GM23338 (cell line): Measurements from ENCODE around the gene MLEC. TPM values are rescaled to one million over a fixed set of nuclear protein-coding genes. Genes with fewer than 3 reads are reported as not detected.

Experiments used
- ATAC-seq: fragments of 200-7000 bp; cut with Tn5 transposase; 3 replicates; pipeline ENCODE4 v1.9.1; 2020
- DNase-seq: peaks from one replicate; pipeline ENCODE4 v3.0.0-alpha.2; 2015; ENCODE audit warnings: low spot score
- H2AFZ ChIP-seq: fragments of 200-600 bp; sonication (generic); 2 replicates; pipeline ENCODE4 v1.8.0; 2016; ENCODE audit warnings: antibody characterized with exemption, mild to moderate bottlenecking, moderate library complexity
- H3F3A ChIP-seq: fragments of 200-600 bp; sonication (generic); replicated peaks from 2 replicates; pipeline ENCODE4 v1.8.0; 2017; ENCODE audit warnings: antibody characterized with exemption, mixed run types, low read depth
- H3K27ac ChIP-seq: fragments of 200-600 bp; sonication (generic); 2 replicates; pipeline ENCODE4 v1.6.1; 2016; ENCODE audit warnings: low read depth
- H3K27me3 ChIP-seq: fragments of 200-600 bp; sonication (generic); 2 replicates; pipeline ENCODE4 v1.8.0; 2016; ENCODE audit warnings: mild to moderate bottlenecking, mixed run types, moderate library complexity; ENCODE audit not compliant: insufficient read depth
- H3K36me3 ChIP-seq: fragments of 200-600 bp; sonication (generic); 2 replicates; pipeline ENCODE4 v1.8.0; 2016; ENCODE audit warnings: mild to moderate bottlenecking; ENCODE audit not compliant: insufficient read depth
- H3K4me1 ChIP-seq: fragments of 200-600 bp; sonication (generic); 2 replicates; pipeline ENCODE4 v1.8.0; 2016; ENCODE audit warnings: mild to moderate bottlenecking, moderate library complexity; ENCODE audit not compliant: insufficient read depth
- H3K4me2 ChIP-seq: fragments of 200-600 bp; sonication (generic); 2 replicates; pipeline ENCODE4 v1.7.1; 2017; ENCODE audit warnings: mixed run types
- H3K4me3 ChIP-seq: fragments of 200-600 bp; sonication (generic); 2 replicates; pipeline ENCODE4 v1.6.1; 2016; ENCODE audit warnings: mixed run types
- H3K79me2 ChIP-seq: fragments of 200-600 bp; sonication (generic); replicated peaks from 2 replicates; pipeline ENCODE4 v1.8.0; 2017; ENCODE audit warnings: mild to moderate bottlenecking; ENCODE audit not compliant: insufficient read depth
- H3K9me2 ChIP-seq: fragments of 200-600 bp; sonication (generic); 2 replicates; pipeline ENCODE4 v1.8.0; 2017; ENCODE audit not compliant: insufficient read depth
- H4K20me1 ChIP-seq: fragments of 200-600 bp; sonication (generic); replicated peaks from 2 replicates; pipeline ENCODE4 v1.8.0; 2017; ENCODE audit warnings: mild to moderate bottlenecking; ENCODE audit not compliant: insufficient read depth
- H3K27ac Mint-ChIP-seq: 2 replicates; pipeline ENCODE4 v1.8.0; 2020; ENCODE audit warnings: inconsistent platforms, mild to moderate bottlenecking, moderate library complexity, mixed read lengths
- H3K27me3 Mint-ChIP-seq: 3 replicates; pipeline ENCODE4 v1.8.0; 2022; ENCODE audit warnings: low read depth, mild to moderate bottlenecking, moderate library complexity, mixed read lengths, inconsistent platforms; ENCODE audit not compliant: insufficient read depth, poor library complexity
- H3K36me3 Mint-ChIP-seq: 3 replicates; pipeline ENCODE4 v1.8.0; 2021; ENCODE audit warnings: low read depth, mild to moderate bottlenecking, inconsistent platforms, moderate library complexity, mixed read lengths
- H3K4me1 Mint-ChIP-seq: 3 replicates; pipeline ENCODE4 v1.8.0; 2020; ENCODE audit warnings: mild to moderate bottlenecking, inconsistent platforms, mixed read lengths
- H3K4me3 Mint-ChIP-seq: 3 replicates; pipeline ENCODE4 v1.8.0; 2021; ENCODE audit warnings: moderate library complexity, mild to moderate bottlenecking, inconsistent platforms, mixed read lengths
- H3K9me3 Mint-ChIP-seq: 3 replicates; pipeline ENCODE4 v1.8.0; 2020; ENCODE audit warnings: moderate library complexity, mild to moderate bottlenecking, inconsistent platforms, mixed read lengths
- CREB1 ChIP-seq: fragments of 250-450 bp; sonication (Bioruptor Pico); IDR thresholded peaks from 2 replicates; pipeline ENCODE4 v1.5.0; 2020; ENCODE audit warnings: low read depth, mild to moderate bottlenecking, moderate library complexity
- EZH2phosphoT487 ChIP-seq: fragments of 200-600 bp; sonication (generic); IDR thresholded peaks from one replicate; pipeline ENCODE4 v1.8.1; 2018; ENCODE audit warnings: antibody characterized with exemption; ENCODE audit not compliant: unreplicated experiment
- NANOG ChIP-seq: IDR thresholded peaks from 2 replicates; pipeline ENCODE4 v1.6.1; 2016; ENCODE audit warnings: antibody characterized with exemption, borderline replicate concordance
- POLR2AphosphoS5 ChIP-seq: IDR thresholded peaks from 2 replicates; pipeline ENCODE4 v1.6.1; 2016; ENCODE audit warnings: antibody characterized with exemption, low read depth
- ZNF114 ChIP-seq: fragments of 250-450 bp; sonication (Bioruptor Pico); IDR thresholded peaks from 2 replicates; pipeline ENCODE4 v1.5.0; 2020; ENCODE audit warnings: mild to moderate bottlenecking, moderate library complexity
- polyA plus RNA-seq: library from polyadenylated mRNA; unstranded; fragments of >200 nt; fragmentation: Nextera tagmentation; extraction: Ambion mirVana; gene quantifications from 2 replicates; pipeline ENCODE4 v1.2.1, GENCODE V29; 2016
- total RNA-seq: library from RNA; depleted of rRNA; stranded (reverse); fragments of >200 nt; shearing (Covaris generic); gene quantifications from 2 replicates; pipeline ENCODE4 v1.2.3, GENCODE V29; 2014
- TF ChIP-seq, protein P1 (sequence below): fragments of 250-450 bp; sonication (Bioruptor Pico); IDR thresholded peaks from 2 replicates; pipeline ENCODE4 v1.5.0; 2020; ENCODE audit warnings: mild to moderate bottlenecking, moderate library complexity

Gene MLEC
- total and polyA plus RNA-seq, 2 experiments from 2014 or later, result 225 to 264 TPM

DNA sequence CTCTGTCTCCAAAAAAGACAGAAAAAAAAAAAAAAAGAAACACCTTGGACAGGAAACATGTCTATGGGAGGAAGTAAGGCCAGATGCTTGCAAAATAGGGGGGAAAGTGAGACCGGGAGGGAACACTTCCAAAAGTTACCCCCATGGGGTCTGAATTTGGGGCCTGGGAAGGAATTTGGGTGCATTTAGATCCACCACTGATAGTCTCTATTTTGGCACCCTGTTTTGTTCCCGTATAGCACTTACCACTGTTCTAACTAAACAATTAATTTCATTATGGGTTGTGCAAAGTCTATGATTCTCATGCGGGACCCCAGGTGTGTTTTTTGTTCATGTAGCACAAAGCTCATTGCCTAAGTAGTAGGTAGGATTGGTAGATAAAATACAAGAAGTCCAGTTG is 1.4 kb upstream of the MLEC start:
- Histone ChIP-seq H3K27ac (no peak overlapping the region), H3K4me3 (peak overlapping the region; percentile 99), H3F3A (peaks cover 3% of the 10 kb centered on the region; the same call in 1 of the 2 replicates), H3K79me2 (peaks cover 33% of the 10 kb centered on the region), H3K36me3 (no peaks in the 10 kb centered on the region), H3K4me1 (peaks cover 24% of the 10 kb centered on the region), H3K4me2 (peak overlapping the region; percentile 95), H3K9me2 (no peaks in the 10 kb centered on the region), H3K27me3 (no peaks in the 10 kb centered on the region), H4K20me1 (peaks cover 22% of the 10 kb centered on the region; the same call in 1 of the 2 replicates), H2AFZ (peak overlapping the region; percentile 63)
- ATAC-seq, result no peak
- H3K27ac Mint-ChIP-seq, result no peak overlapping the region
- no peaks in the 10 kb centered on the region for H3K9me3 Mint-ChIP-seq
- H3K27me3 Mint-ChIP-seq, result peaks cover 2% of the 10 kb centered on the region
- DNase-seq, result no peak
- H3K4me3 Mint-ChIP-seq, result peak overlapping the region; percentile 84
- no peak for TF ChIP-seq EZH2phosphoT487
- no peak for TF ChIP-seq NANOG
- TF ChIP-seq, protein P1, sequence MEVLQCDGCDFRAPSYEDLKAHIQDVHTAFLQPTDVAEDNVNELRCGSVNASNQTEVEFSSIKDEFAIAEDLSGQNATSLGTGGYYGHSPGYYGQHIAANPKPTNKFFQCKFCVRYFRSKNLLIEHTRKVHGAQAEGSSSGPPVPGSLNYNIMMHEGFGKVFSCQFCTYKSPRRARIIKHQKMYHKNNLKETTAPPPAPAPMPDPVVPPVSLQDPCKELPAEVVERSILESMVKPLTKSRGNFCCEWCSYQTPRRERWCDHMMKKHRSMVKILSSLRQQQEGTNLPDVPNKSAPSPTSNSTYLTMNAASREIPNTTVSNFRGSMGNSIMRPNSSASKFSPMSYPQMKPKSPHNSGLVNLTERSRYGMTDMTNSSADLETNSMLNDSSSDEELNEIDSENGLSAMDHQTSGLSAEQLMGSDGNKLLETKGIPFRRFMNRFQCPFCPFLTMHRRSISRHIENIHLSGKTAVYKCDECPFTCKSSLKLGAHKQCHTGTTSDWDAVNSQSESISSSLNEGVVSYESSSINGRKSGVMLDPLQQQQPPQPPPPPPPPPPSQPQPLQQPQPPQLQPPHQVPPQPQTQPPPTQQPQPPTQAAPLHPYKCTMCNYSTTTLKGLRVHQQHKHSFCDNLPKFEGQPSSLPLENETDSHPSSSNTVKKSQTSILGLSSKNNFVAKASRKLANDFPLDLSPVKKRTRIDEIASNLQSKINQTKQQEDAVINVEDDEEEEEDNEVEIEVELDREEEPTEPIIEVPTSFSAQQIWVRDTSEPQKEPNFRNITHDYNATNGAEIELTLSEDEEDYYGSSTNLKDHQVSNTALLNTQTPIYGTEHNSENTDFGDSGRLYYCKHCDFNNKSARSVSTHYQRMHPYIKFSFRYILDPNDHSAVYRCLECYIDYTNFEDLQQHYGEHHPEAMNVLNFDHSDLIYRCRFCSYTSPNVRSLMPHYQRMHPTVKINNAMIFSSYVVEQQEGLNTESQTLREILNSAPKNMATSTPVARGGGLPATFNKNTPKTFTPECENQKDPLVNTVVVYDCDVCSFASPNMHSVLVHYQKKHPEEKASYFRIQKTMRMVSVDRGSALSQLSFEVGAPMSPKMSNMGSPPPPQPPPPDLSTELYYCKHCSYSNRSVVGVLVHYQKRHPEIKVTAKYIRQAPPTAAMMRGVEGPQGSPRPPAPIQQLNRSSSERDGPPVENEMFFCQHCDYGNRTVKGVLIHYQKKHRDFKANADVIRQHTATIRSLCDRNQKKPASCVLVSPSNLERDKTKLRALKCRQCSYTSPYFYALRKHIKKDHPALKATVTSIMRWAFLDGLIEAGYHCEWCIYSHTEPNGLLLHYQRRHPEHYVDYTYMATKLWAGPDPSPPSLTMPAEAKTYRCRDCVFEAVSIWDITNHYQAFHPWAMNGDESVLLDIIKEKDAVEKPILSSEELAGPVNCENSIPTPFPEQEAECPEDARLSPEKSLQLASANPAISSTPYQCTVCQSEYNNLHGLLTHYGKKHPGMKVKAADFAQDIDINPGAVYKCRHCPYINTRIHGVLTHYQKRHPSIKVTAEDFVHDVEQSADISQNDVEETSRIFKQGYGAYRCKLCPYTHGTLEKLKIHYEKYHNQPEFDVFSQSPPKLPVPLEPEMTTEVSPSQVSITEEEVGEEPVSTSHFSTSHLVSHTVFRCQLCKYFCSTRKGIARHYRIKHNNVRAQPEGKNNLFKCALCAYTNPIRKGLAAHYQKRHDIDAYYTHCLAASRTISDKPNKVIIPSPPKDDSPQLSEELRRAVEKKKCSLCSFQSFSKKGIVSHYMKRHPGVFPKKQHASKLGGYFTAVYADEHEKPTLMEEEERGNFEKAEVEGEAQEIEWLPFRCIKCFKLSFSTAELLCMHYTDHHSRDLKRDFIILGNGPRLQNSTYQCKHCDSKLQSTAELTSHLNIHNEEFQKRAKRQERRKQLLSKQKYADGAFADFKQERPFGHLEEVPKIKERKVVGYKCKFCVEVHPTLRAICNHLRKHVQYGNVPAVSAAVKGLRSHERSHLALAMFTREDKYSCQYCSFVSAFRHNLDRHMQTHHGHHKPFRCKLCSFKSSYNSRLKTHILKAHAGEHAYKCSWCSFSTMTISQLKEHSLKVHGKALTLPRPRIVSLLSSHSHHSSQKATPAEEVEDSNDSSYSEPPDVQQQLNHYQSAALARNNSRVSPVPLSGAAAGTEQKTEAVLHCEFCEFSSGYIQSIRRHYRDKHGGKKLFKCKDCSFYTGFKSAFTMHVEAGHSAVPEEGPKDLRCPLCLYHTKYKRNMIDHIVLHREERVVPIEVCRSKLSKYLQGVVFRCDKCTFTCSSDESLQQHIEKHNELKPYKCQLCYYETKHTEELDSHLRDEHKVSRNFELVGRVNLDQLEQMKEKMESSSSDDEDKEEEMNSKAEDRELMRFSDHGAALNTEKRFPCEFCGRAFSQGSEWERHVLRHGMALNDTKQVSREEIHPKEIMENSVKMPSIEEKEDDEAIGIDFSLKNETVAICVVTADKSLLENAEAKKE (CRISPR knock-in tag), result no peak
- no peak for TF ChIP-seq ZNF114 (CRISPR knock-in tag)
- H3K36me3 Mint-ChIP-seq, result no peaks in the 10 kb centered on the region; the same call in 2 of the 3 replicates
- peaks cover 24% of the 10 kb centered on the region for H3K4me1 Mint-ChIP-seq

DNA sequence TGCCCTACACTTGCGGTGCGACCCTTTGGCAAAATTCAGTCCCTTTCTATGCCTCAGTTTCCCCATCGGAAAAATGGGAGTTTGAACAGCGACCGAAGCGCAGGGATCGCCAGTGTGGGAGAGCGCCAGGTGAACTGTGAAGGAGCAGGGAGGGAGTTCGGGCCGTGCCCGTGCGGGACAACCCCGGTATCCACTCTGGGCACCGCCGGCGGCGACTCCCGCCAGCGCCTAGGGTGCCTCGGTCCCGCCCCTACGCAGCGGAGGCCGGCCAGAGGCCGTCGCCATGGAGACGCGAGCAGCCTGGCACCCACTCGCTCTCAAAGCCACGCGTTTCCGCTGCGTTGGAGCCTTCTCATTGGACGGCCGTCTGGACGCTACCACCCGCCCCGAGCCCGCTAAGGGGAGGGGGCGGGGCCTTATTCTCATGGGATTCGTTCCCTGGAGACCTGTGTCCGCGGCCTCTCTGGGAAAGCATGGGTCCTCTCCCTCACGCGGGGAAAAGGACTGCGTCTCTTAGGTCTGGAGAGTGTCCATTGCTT is 729 bp upstream of the MLEC start:
- H4K20me1 ChIP-seq, result peaks cover 29% of the 10 kb centered on the region
- no peaks in the 10 kb centered on the region for H3K9me2 ChIP-seq
- H3K79me2 ChIP-seq, result peaks cover 40% of the 10 kb centered on the region
- Mint-ChIP-seq H3K4me3 (peak overlapping the region; percentile 84), H3K36me3 (no peaks in the 10 kb centered on the region; the same call in 2 of the 3 replicates), H3K27ac (peak overlapping the region; percentile 97), H3K27me3 (peaks cover 2% of the 10 kb centered on the region), H3K4me1 (peaks cover 31% of the 10 kb centered on the region), H3K9me3 (no peaks in the 10 kb centered on the region)
- H2AFZ ChIP-seq, result peak overlapping the region; percentile 92
- DNase-seq (peak; percentile 100), ATAC-seq (peak; percentile 84)
- H3K4me3 ChIP-seq, result peak overlapping the region; percentile 99
- peak overlapping the region; percentile 95 for H3K4me2 ChIP-seq
- H3K27ac ChIP-seq, result peak overlapping the region; percentile 99
- H3K36me3 ChIP-seq, result no peaks in the 10 kb centered on the region
- H3K4me1 ChIP-seq, result peaks cover 29% of the 10 kb centered on the region
- TF ChIP-seq POLR2AphosphoS5 (peak; percentile 90), CREB1 (CRISPR knock-in tag) (0 out of 2 replicates have a peak, but pooled peaks have one; percentile 2), NANOG (no peak)
- no peaks in the 10 kb centered on the region for H3K27me3 ChIP-seq
- peaks cover 5% of the 10 kb centered on the region for H3F3A ChIP-seq
